GM12872 (cell line): ENCODE results near the gene NPFF.

Source experiments
- TF ChIP-seq, protein P1 (sequence below): IDR thresholded peaks from 3 replicates; pipeline ENCODE4 v1.5.1; 2011; ENCODE audit warnings: low read depth, mild to moderate bottlenecking, low read length, moderate library complexity; ENCODE audit not compliant: insufficient read depth

NPFF gene

DNA sequence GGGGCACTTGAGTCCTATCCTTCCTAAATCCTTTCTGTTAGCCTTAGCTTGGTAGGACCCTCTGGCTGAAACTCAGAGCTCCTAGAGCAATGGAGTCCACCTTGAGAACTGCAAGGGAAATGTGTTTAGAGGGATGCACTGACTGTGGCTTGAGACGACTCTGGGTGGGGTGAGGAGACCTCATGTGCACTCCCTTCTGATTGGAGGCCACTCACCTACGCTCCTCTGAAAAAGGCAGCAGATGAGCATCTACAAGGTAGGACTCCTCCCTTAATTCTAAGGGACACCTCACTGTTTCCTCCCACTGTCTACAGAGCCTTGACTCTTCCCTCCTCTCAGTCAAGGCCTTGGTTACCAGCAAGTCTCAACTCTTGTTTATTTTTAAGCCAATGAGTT, 9.1 kb downstream of the NPFF start:
- TF ChIP-seq, protein P1, sequence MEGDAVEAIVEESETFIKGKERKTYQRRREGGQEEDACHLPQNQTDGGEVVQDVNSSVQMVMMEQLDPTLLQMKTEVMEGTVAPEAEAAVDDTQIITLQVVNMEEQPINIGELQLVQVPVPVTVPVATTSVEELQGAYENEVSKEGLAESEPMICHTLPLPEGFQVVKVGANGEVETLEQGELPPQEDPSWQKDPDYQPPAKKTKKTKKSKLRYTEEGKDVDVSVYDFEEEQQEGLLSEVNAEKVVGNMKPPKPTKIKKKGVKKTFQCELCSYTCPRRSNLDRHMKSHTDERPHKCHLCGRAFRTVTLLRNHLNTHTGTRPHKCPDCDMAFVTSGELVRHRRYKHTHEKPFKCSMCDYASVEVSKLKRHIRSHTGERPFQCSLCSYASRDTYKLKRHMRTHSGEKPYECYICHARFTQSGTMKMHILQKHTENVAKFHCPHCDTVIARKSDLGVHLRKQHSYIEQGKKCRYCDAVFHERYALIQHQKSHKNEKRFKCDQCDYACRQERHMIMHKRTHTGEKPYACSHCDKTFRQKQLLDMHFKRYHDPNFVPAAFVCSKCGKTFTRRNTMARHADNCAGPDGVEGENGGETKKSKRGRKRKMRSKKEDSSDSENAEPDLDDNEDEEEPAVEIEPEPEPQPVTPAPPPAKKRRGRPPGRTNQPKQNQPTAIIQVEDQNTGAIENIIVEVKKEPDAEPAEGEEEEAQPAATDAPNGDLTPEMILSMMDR: no peak

DNA sequence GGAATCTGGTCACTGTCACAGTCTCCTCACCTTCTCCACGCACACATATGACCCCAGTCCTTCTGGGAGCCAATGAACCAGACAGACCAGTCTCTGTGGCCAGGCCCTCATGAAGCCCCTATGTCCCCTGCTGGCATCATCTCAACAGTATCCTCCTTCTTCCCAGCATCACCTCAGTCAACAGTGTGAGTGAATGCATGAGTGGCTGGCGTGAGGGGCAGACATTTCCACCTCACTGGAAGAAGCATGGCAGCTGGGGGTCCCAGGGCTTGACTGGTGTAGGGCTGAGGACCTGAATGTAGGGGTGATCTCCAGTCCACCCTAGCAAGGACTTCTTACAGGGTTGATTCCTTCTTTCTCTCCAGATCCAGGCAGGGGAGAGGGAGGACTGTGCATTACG, 9.8 kb downstream of the NPFF start:
- TF ChIP-seq, protein P1: no peak

DNA sequence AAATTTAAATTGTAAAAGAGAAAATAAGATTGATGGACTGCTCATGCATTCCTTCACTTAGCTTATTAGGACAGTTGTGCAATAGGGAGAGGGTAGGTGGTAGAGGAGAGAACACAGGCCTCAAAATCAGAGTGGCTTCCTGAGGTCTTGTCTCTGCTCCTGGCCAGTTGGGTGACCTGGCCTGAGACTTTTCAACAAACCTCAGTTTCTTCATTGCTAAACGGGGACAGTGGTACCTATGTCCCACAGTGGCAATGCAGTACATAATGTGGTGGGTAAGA, 10.6 kb downstream of the NPFF start:
- TF ChIP-seq, protein P1: no peak

DNA sequence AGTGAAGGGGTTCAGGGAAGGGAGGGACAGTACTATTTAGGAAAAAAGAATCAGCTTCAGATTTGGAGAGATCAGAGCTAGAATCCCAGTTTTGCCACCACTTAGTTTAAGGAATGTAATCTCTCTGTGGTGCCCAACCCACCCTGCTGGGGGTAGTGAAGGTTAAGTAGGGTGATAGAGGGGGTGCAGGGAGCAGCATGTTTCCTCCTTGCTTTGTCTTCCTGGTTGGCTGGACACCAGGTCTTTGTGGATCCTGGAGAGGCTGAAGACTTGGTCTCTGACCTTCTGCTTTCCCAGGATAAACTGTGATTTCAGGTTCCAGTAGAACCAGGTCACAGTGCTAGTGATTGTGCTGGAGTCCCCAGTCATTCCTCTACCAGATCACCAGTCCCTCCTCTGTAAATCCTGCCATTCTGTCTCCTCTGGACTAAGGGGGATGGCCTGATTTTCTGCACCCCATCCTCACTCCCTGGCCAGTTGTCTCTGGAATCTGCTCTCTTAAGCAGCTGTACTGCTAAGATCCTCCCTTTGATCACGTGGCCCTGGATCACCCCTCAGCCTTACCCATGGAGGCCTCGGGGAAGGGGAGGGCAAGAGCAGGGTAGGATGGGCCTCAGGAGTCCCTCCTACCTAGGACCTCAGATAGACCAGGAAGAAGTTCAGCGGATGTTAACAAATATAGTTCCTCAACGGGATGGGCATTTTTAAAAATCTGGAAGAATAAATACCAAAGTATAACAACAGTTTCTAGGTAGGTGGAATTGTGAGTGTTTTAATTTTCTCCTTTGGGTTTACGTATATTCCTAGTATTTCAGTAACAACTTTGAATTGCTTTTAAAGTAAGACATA, 11.2 kb downstream of the NPFF start:
- TF ChIP-seq, protein P1: no peak

DNA sequence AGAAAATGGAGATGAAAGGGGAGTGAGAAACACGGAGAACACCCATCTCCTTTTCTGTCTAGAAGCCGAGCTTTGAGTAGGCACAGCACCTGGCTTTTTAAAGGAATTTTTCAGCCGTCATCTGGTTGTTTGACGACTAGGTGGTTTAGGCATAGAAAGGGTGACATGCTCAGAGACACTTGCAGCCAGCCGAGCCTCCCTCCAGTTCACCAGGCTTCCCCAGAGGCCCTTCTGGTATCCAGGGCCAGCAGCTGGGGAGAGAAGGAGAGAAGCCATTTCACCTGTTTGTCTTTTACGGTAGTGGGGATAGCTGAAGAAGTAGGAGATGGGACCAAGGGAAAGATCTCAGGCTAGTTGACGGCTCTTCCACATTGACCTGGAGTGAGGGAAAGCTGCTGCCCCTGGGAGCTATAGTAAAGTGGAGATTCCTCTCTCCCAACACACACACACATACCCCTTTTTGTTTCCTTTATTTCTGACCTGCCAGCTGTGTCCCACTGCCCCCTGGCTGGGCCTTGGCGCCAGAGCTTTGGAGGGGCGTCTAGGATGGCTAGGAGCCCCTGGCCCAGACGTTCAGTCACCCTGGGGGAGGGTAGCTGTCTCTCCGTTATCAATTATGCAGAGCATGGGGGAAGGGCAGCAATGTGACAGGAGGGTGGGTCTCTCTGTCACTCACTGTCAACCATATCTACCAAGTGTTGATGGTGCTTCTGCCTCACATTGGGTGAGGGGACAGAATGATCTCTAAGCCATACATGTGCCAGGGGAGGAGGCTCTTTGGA, 13.5 kb downstream of the NPFF start:
- TF ChIP-seq, protein P1: no peak

DNA sequence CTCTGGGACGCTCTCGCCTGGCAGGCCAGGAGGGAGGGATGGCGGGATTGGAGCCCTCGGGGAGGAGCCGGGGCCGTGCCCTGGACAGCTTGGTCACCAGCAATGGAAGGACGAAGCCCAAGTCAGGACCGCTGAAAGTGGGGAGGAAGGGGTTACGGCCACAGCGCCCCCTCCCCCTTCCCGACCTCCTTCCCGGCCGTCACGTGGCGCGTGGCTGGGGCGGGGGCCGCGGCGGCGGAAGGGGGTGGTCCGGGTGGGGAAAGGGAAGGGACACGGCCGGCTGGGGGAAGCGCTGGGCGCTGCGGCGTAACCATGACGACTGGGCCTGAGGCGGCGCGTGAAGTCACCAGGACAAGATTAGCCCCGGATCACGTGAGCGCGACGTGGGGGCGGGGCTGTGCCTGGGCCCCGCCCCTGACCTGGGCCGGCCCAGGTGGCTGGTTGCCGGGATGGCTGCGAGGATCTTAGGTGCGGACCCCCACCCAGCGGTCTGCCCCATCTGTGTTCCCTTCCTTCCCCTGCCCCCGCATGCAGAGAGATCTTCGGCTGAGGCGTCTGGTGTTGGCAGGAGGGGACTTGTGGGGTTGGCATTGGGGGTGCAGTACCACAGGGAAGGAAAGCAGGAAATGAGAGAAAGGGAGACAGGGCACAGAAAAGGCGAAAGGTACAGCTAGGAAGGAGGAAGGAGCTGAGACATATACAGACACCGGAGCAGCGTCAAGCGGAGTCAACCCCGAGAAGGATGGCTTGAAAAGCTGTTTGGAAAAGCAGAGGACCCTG, 14.3 kb downstream of the NPFF start:
- TF ChIP-seq, protein P1: no peak

DNA sequence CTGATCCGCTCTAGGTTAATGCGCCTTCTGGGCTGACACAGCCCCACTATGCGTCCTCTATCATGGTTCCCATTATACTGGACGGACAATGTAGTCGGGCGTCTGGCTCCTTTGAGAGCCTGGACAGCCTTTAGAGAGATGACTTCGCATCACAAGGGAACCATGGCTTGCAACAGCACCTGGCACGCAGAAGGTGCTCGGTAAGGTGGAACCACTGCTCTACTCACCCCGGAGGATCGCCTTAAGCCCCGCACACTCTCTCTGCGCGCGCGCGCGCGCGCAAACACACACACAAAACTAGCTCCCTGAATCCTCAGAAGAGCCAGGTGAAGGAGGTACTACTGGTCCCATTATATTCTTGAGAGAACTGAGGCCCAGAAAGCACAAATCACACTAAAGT, 15.1 kb downstream of the NPFF start:
- TF ChIP-seq, protein P1: no peak
